Muscle of arm (tissue), 12 donors: ENCODE results near the gene LARP6. TPM values are rescaled to one million over a fixed set of nuclear protein-coding genes. Genes with fewer than 3 reads are reported as not detected.

ENCODE experiments used
- DNase-seq: peaks from one replicate; pipeline ENCODE4 v3.0.0-alpha.2; 2013
- polyA plus RNA-seq, 12 donors: library from polyadenylated mRNA; unstranded; fragments of 120-200 nt; gene quantifications; one replicate each; pipeline ENCODE4 v1.2.1, GENCODE V29; 2013; ENCODE audit not compliant: insufficient read length in 12 of 12

LARP6 gene
- polyA plus RNA-seq, 12 donors: 9.1 to 21.1 (median 13.6) TPM; not detected in 1

GRCh38 chr15:70797464-70797863 is 56.5 kb downstream of the LARP6 start:
- no peak for DNase-seq

GRCh38 chr15:70796516-70797310 is 57.2 kb downstream of the LARP6 start:
- no peak for DNase-seq

GRCh38 chr15:70795311-70795665 is 58.7 kb downstream of the LARP6 start:
- no peak for DNase-seq

- no peak for DNase-seq
Observed at GRCh38 chr15:70794596-70795310, 59.2 kb downstream of the LARP6 start.

- no peak for DNase-seq
Observed at GRCh38 chr15:70793694-70794093, 60.3 kb downstream of the LARP6 start.

GRCh38 chr15:70792171-70792573 is 61.8 kb downstream of the LARP6 start:
- no peak for DNase-seq

- no peak for DNase-seq
Observed at GRCh38 chr15:70791259-70791658, 62.7 kb downstream of the LARP6 start.

GRCh38 chr15:70789213-70789612 is 64.7 kb downstream of the LARP6 start:
- no peak for DNase-seq

- no peak for DNase-seq
Observed at GRCh38 chr15:70788114-70789049, 65.6 kb downstream of the LARP6 start.

GRCh38 chr15:70786996-70787395 is 67.0 kb downstream of the LARP6 start:
- DNase-seq: no peak

- DNase-seq: no peak
Observed at GRCh38 chr15:70783610-70784022, 70.3 kb downstream of the LARP6 start.

GRCh38 chr15:70783041-70783440 is 70.9 kb downstream of the LARP6 start:
- DNase-seq: no peak

GRCh38 chr15:70781236-70781635 is 72.7 kb downstream of the LARP6 start:
- no peak for DNase-seq

Other genes starting within 250 kb of the LARP6 start
- gene UACA, start 90.6 kb downstream of the LARP6 start, polyA plus RNA-seq: 100 to 1,000 TPM in 11 of 12 donors, not detected in 1; 115 to 219 (median 154) TPM
- gene THAP10, start 38.3 kb upstream of the LARP6 start, polyA plus RNA-seq: 1 to 10 TPM in 10 of 12 donors, not detected in 2; 2.3 to 5.5 (median 3.1) TPM
- gene LRRC49, start 38.7 kb upstream of the LARP6 start, polyA plus RNA-seq: 10 to 100 TPM in 2 of 12 donors, 1 to 10 TPM in 8, not detected in 2; 4.9 to 10.5 (median 7.0) TPM